H1 (cell line): Measurements from ENCODE around the gene MICALL2. TPM values are rescaled to one million over a fixed set of nuclear protein-coding genes. Genes with fewer than 3 reads are reported as not detected.

Source experiments
- CTCF ChIA-PET: fragments of 300-600 bp; sonication (Branson Sonifier 250); formaldehyde crosslinking; loops from one replicate; lab custom pipeline; 2021; ENCODE audit not compliant: partially characterized antibody; lab: Charles Lee
- POLR2A ChIA-PET: fragments of 300-600 bp; sonication (Branson Sonifier 250); formaldehyde crosslinking; loops from one replicate; lab custom pipeline; 2021; ENCODE audit warnings: inconsistent platforms; ENCODE audit not compliant: partially characterized antibody; lab: Charles Lee
- DNase-seq, 2 experiments: peaks; one replicate each; pipeline versions ENCODE4 v3.0.0 to v3.0.0-alpha.2; 2010 to 2022; ENCODE audit warnings: low spot score in 2 of 2, low read depth in 1 of 2, mixed read lengths in 1 of 2
- FAIRE-seq: peaks from 2 replicates; lab custom pipeline; 2011; peaks lifted over from hg19 to GRCh38; lab: Jason Lieb, UNC
- H2AFZ ChIP-seq: 2 replicates; pipeline ENCODE4 v1.8.1; 2012; ENCODE audit warnings: low read length, inconsistent platforms
- H2AK5ac ChIP-seq: 2 replicates; pipeline ENCODE4 v1.6.1; 2013; ENCODE audit warnings: low read depth, low read length
- H2BK120ac ChIP-seq: replicated peaks from 2 replicates; pipeline ENCODE3; 2013; ENCODE audit warnings: low read depth, low read length, inconsistent platforms
- H2BK12ac ChIP-seq: 2 replicates; pipeline ENCODE4 v1.6.1; 2013; ENCODE audit warnings: low read depth, low read length
- H2BK15ac ChIP-seq: 2 replicates; pipeline ENCODE4 v1.6.1; 2013; ENCODE audit warnings: low read length
- H2BK20ac ChIP-seq: 2 replicates; pipeline ENCODE4 v1.6.1; 2013; ENCODE audit warnings: low read length
- H2BK5ac ChIP-seq: 2 replicates; pipeline ENCODE4 v1.6.1; 2013; ENCODE audit warnings: low read depth, low read length
- H3K14ac ChIP-seq: 2 replicates; pipeline ENCODE4 v1.6.1; 2013; ENCODE audit warnings: inconsistent platforms; ENCODE audit not compliant: insufficient read length
- H3K18ac ChIP-seq: 2 replicates; pipeline ENCODE4 v1.6.1; 2013; ENCODE audit warnings: low read length; ENCODE audit errors: extremely low read depth
- H3K23ac ChIP-seq: 2 replicates; pipeline ENCODE4 v1.6.1; 2013; ENCODE audit warnings: inconsistent platforms; ENCODE audit not compliant: insufficient read length
- H3K23me2 ChIP-seq: 2 replicates; pipeline ENCODE4 v1.6.1; 2013; ENCODE audit warnings: low read depth, low read length
- H3K27ac ChIP-seq: 2 replicates; pipeline ENCODE4 v1.6.1; 2011; ENCODE audit warnings: low read depth, low read length, inconsistent platforms
- H3K27me3 ChIP-seq, 4 experiments: replicated peaks in 1 of 4; 1 replicate in 1 of 4; 2 replicates in 3 of 4; pipeline versions ENCODE4 v1.6.1 to v1.8.1; 2011 to 2013; ENCODE audit warnings: low read length in 3 of 4, mild to moderate bottlenecking in 3 of 4, inconsistent platforms in 2 of 4, mixed read lengths in 2 of 4, moderate library complexity in 1 of 4; ENCODE audit not compliant: control insufficient read depth in 3 of 4, insufficient read depth in 3 of 4; ENCODE audit errors: extremely low read depth in 1 of 4
- H3K36me3 ChIP-seq, 4 experiments: 2 replicates each; pipeline versions ENCODE4 v1.6.1 to v1.8.1; 2011 to 2013; ENCODE audit warnings: mild to moderate bottlenecking in 4 of 4, low read length in 3 of 4, moderate library complexity in 2 of 4, control low read depth in 1 of 4, inconsistent platforms in 1 of 4; ENCODE audit not compliant: insufficient read depth in 4 of 4, control insufficient read depth in 2 of 4
- H3K4ac ChIP-seq: replicated peaks from 2 replicates; pipeline ENCODE3; 2013; ENCODE audit warnings: low read length, low read depth, mixed read lengths, inconsistent platforms; ENCODE audit not compliant: insufficient read length
- H3K4me1 ChIP-seq, 4 experiments: replicated peaks in 1 of 4; 1 replicate in 1 of 4; 2 replicates in 3 of 4; pipeline versions ENCODE4 v1.6.1 to v1.8.1; 2011 to 2013; ENCODE audit warnings: low read length in 3 of 4, inconsistent platforms in 2 of 4, mixed read lengths in 1 of 4; ENCODE audit not compliant: insufficient read depth in 4 of 4, control insufficient read depth in 3 of 4
- H3K4me2 ChIP-seq, 2 experiments: 2 replicates each; pipeline versions ENCODE4 v1.6.1 to v1.8.1; 2011 to 2013; ENCODE audit warnings: low read depth in 2 of 2, low read length in 2 of 2, control low read depth in 1 of 2, inconsistent platforms in 1 of 2, mild to moderate bottlenecking in 1 of 2; ENCODE audit not compliant: insufficient read depth in 1 of 2
- H3K4me3 ChIP-seq, 4 experiments: fragments of 200-600, 300-600 bp in 1 of 4; sonication (generic), shearing (Covaris generic), sonication (Bioruptor Twin) in 1 of 4; 2 replicates each; pipeline versions ENCODE4 v1.5.1 to v1.8.1; 2011 to 2016; ENCODE audit warnings: low read length in 4 of 4, low read depth in 3 of 4, control low read depth in 2 of 4, inconsistent platforms in 2 of 4, mild to moderate bottlenecking in 2 of 4, mixed read lengths in 1 of 4, moderate library complexity in 1 of 4; ENCODE audit not compliant: insufficient read depth in 2 of 4; ENCODE audit errors: extremely low read depth in 1 of 4
- H3K56ac ChIP-seq: replicated peaks from 2 replicates; pipeline ENCODE3; 2013; ENCODE audit warnings: low read depth, mild to moderate bottlenecking, mixed read lengths, low read length, inconsistent platforms; ENCODE audit not compliant: insufficient read length
- H3K79me1 ChIP-seq: 2 replicates; pipeline ENCODE4 v1.6.1; 2013; ENCODE audit warnings: low read depth, low read length, control low read depth
- H3K79me2 ChIP-seq, 2 experiments: 2 replicates each; pipeline versions ENCODE4 v1.6.1 to v1.8.1; 2012 to 2013; ENCODE audit warnings: low read length in 2 of 2, mild to moderate bottlenecking in 2 of 2, inconsistent platforms in 1 of 2; ENCODE audit not compliant: insufficient read depth in 2 of 2, control insufficient read depth in 1 of 2
- H3K9ac ChIP-seq, 4 experiments: replicated peaks in 1 of 4; 1 replicate in 1 of 4; 2 replicates in 3 of 4; pipeline versions ENCODE4 v1.6.1 to v1.8.1; 2011 to 2013; ENCODE audit warnings: low read depth in 3 of 4, low read length in 3 of 4, control low read depth in 2 of 4, mild to moderate bottlenecking in 2 of 4, moderate library complexity in 2 of 4, inconsistent platforms in 1 of 4; ENCODE audit errors: extremely low read depth in 1 of 4
- H3K9me3 ChIP-seq, 2 experiments: 2 replicates each; pipeline versions ENCODE4 v1.6.1 to v1.8.1; 2012 to 2013; ENCODE audit warnings: mild to moderate bottlenecking in 2 of 2, moderate library complexity in 2 of 2, control low read depth in 1 of 2, inconsistent platforms in 1 of 2, low read depth in 1 of 2, low read length in 1 of 2, mixed read lengths in 1 of 2; ENCODE audit not compliant: insufficient read depth in 2 of 2
- H4K20me1 ChIP-seq, 2 experiments: replicated peaks in 1 of 2; 2 replicates each; pipeline versions ENCODE3 to v1.8.1; 2011 to 2013; ENCODE audit warnings: inconsistent platforms in 2 of 2, low read length in 2 of 2, mild to moderate bottlenecking in 1 of 2; ENCODE audit not compliant: insufficient read depth in 2 of 2, control insufficient read depth in 1 of 2
- H4K5ac ChIP-seq: 2 replicates; pipeline ENCODE4 v1.6.1; 2013; ENCODE audit warnings: low read length, low read depth, mixed read lengths, inconsistent platforms; ENCODE audit not compliant: insufficient read length
- H4K8ac ChIP-seq: 2 replicates; pipeline ENCODE4 v1.8.0; 2013; ENCODE audit warnings: mild to moderate bottlenecking, moderate library complexity, low read length, inconsistent platforms; ENCODE audit not compliant: insufficient read depth; ENCODE audit errors: extremely low read depth
- H4K91ac ChIP-seq: replicated peaks from 2 replicates; pipeline ENCODE3; 2013; ENCODE audit warnings: low read length, mixed read lengths, inconsistent platforms; ENCODE audit not compliant: insufficient read length
- E2F6 ChIP-seq: IDR thresholded peaks from 2 replicates; pipeline ENCODE4 v1.6.1; 2012; ENCODE audit warnings: inconsistent platforms
- GTF2F1 ChIP-seq: IDR thresholded peaks from 2 replicates; pipeline ENCODE4 v1.6.1; 2012; ENCODE audit warnings: low read depth, low read length, improper control_type of control experiment, borderline replicate concordance
- HDAC2 ChIP-seq, 2 experiments: fragments of 300-600 bp in 1 of 2; sonication (generic) in 1 of 2; IDR thresholded peaks; 2 replicates each; pipeline ENCODE4 v1.6.1; 2011 to 2012; ENCODE audit warnings: low read depth in 2 of 2, low read length in 2 of 2, mild to moderate bottlenecking in 2 of 2, moderate library complexity in 2 of 2, borderline replicate concordance in 1 of 2, inconsistent platforms in 1 of 2
- KDM4A ChIP-seq: IDR thresholded peaks from one replicate; pipeline ENCODE4 v1.7.1; 2012; ENCODE audit warnings: low read depth, mild to moderate bottlenecking, moderate library complexity, low read length, inconsistent platforms; ENCODE audit not compliant: severe bottlenecking
- MAX ChIP-seq: IDR thresholded peaks from 2 replicates; pipeline ENCODE4 v1.6.1; 2012; ENCODE audit warnings: inconsistent platforms
- POU5F1 ChIP-seq: IDR thresholded peaks from 2 replicates; pipeline ENCODE4 v1.6.1; 2011; ENCODE audit warnings: low read depth, mild to moderate bottlenecking, low read length, moderate library complexity
- RBBP5 ChIP-seq: IDR thresholded peaks from 2 replicates; pipeline ENCODE4 v1.7.1; 2012; ENCODE audit warnings: low read depth, mild to moderate bottlenecking, inconsistent platforms, low read length, moderate library complexity, borderline replicate concordance
- RFX5 ChIP-seq: IDR thresholded peaks from 2 replicates; pipeline ENCODE4 v1.6.1; 2011; ENCODE audit warnings: low read depth, low read length, improper control_type of control experiment, borderline replicate concordance
- SAP30 ChIP-seq: fragments of 300-600 bp; sonication (generic); IDR thresholded peaks from 2 replicates; pipeline ENCODE4 v1.7.1; 2012; ENCODE audit warnings: low read length, moderate library complexity, mild to moderate bottlenecking, inconsistent platforms; ENCODE audit not compliant: insufficient read depth, insufficient replicate concordance
- SRF ChIP-seq: IDR thresholded peaks from 2 replicates; pipeline ENCODE4 v1.6.1; 2011; ENCODE audit warnings: mild to moderate bottlenecking, low read depth, low read length, moderate library complexity
- YY1 ChIP-seq: IDR thresholded peaks from 2 replicates; pipeline ENCODE4 v1.6.1; 2011; ENCODE audit warnings: low read depth, mild to moderate bottlenecking, low read length
- WGBS, 2 experiments: shearing (Covaris generic) in 1 of 2; methylation state at CpG; one replicate each; pipeline versions ENCODE4 v1.1.6 to v1.1.7; 2013 to 2015; ENCODE audit warnings: low lambda C conversion rate in 2 of 2, mixed read lengths in 2 of 2, inconsistent platforms in 1 of 2, low coverage in 1 of 2, missing lambda C conversion rate in 1 of 2; ENCODE audit not compliant: insufficient replicate concordance in 2 of 2, insufficient coverage in 1 of 2, insufficient read length in 1 of 2; ENCODE audit errors: extremely low coverage in 1 of 2, missing lambda C conversion rate in 1 of 2; 5-methylcytosine and 5-hydroxymethylcytosine counted together
- polyA plus RNA-seq, 7 experiments: library from polyadenylated mRNA; depleted of rRNA in 3 of 7; stranded (reverse) in 5 of 7; unstranded in 2 of 7; fragments of >200 nt in 5 of 7; fragments of 200-250 nt in 2 of 7; gene quantifications; 1 replicate in 5 of 7; 2 replicates in 1 of 7; 4 replicates in 1 of 7; pipeline versions ENCODE4 v1.2.1 to v1.2.3, GENCODE V29; 2011 to 2013; ENCODE audit warnings: missing spikeins in 2 of 7, mixed read lengths in 2 of 7
- total RNA-seq: library from RNA; stranded (reverse); fragmentation: NEBNext Ultra II Directional; extraction: Animal tissue kit (Norgen Biotek cat#: 25700); gene quantifications from 2 replicates; pipeline ENCODE4 v1.2.1, GENCODE V29; 2021

MICALL2 gene
- total and polyA plus RNA-seq, 2 of the 8 experiments (the other 6 are each of a cell fraction or from before 2014, with no cell fraction given): 5.3 to 8.5 TPM

DNA sequence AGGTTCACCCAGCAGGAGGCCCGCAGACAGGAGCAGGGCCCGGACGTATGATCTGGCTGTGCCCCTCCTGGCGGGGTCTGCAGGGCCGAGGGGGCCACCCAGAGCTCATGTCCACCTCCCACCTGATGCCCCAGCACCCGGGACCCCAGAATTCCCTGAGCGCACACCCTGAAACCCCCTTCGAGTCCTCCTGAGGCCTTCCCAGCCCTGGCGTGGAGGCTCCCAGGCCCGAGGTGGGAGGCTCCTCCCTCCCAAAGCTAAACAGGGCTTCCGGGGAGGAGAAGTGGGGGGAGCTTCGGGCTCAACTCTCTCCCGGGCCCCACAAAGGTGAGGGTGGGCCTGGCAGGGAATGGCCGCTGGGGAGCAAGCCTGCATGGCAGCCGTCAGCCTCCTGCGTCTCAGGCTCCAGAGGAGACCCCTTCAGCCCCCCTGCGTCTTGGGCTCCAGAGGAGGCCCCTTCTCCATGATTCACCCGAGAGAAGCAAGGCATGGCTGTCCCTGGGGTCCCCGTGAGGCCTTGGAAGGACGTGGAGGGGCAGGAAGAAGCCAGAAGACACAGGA, 30.2 kb downstream of the MICALL2 start:
- no peak overlapping the region for H3K4me3 ChIP-seq
- no peak overlapping the region for H3K4ac ChIP-seq
- H3K36me3 ChIP-seq: no peaks in the 10 kb centered on the region
- POLR2A ChIA-PET: interaction anchor here (0.9 kb wide), 1 partner anchor 9 kb away, joined by 3 read pairs; no protein-coding TSS in a partner anchor
- CTCF ChIA-PET: interaction anchor here (0.9 to 3.1 kb wide), 10 partner anchors 9 to 436 kb away, joined by 3 to 11 read pairs (median 4); no protein-coding TSS in a partner anchor
- no peaks in the 10 kb centered on the region for H3K9me3 ChIP-seq
- no peaks in the 10 kb centered on the region for H3K23me2 ChIP-seq
- H2BK120ac ChIP-seq: no peak overlapping the region
- H3K14ac ChIP-seq: no peak overlapping the region
- H3K27ac ChIP-seq: no peak overlapping the region
- H3K79me1 ChIP-seq: no peaks in the 10 kb centered on the region
- no peak overlapping the region for H3K4me2 ChIP-seq
- no peak overlapping the region for H2BK15ac ChIP-seq
- 0 out of 2 replicates have a peak overlapping the region, but pooled peaks have one; percentile 60 for H2BK5ac ChIP-seq
- peaks cover 0 to 10% (median 5%) of the 10 kb centered on the region in 4 experiments; a peak in 5 of 7 replicates for H3K4me1 ChIP-seq
- H3K79me2 ChIP-seq: no peaks in the 10 kb centered on the region
- no peak for FAIRE-seq
- H2BK20ac ChIP-seq: no peak overlapping the region
- no peaks in the 10 kb centered on the region for H3K27me3 ChIP-seq
- no peak for DNase-seq
- no peak overlapping the region for H3K23ac ChIP-seq
- no peak overlapping the region for H4K5ac ChIP-seq
- H4K8ac ChIP-seq: peak overlapping the region; percentile 65; the same call in 1 of the 2 replicates
- H2BK12ac ChIP-seq: no peak overlapping the region
- no peak overlapping the region for H3K9ac ChIP-seq
- no peak overlapping the region for H2AK5ac ChIP-seq
- no peak overlapping the region for H2AFZ ChIP-seq
- H3K56ac ChIP-seq: no peak overlapping the region
- no peak overlapping the region for H4K91ac ChIP-seq
- WGBS, 2 experiments: 84% methylated on average over 18 of the region's 20 CpGs; no CpG with 5 or more reads in 1 of the 2 experiments
- no peak overlapping the region for H3K18ac ChIP-seq
- H4K20me1 ChIP-seq: no peaks in the 10 kb centered on the region
- TF ChIP-seq GTF2F1 (no peak), POU5F1 (no peak), KDM4A (no peak), MAX (no peak), RFX5 (no peak), E2F6 (no peak), HDAC2 (IDR thresholded peaks at IDR 0.05; ENCODE audit: borderline replicate concordance in 1 of 2, low read depth in 2 of 2, low read length in 2 of 2) (no peak), YY1 (no peak), SAP30 (no peak), RBBP5 (no peak), SRF (no peak)
